H9 (cell line): ENCODE data around the gene YDJC. TPM values are rescaled to one million over a fixed set of nuclear protein-coding genes. Genes with fewer than 3 reads are reported as not detected.
A peak's percentile ranks its signal among the peaks of the same experiment; 100 is the strongest.

Experiments used
- DNase-seq: peaks from one replicate; pipeline ENCODE4 v3.0.0-alpha.2; 2017
- H2AFZ ChIP-seq: one replicate; pipeline ENCODE4 v1.6.1; 2013; ENCODE audit warnings: mild to moderate bottlenecking, low read length, control low read depth, moderate library complexity
- H2AK5ac ChIP-seq: 2 replicates; pipeline ENCODE4 v1.6.1; 2013; ENCODE audit warnings: low read length, control low read depth, mixed read lengths; ENCODE audit not compliant: insufficient read length
- H2BK120ac ChIP-seq: one replicate; pipeline ENCODE4 v1.6.1; 2013; ENCODE audit warnings: low read depth, mild to moderate bottlenecking, low read length, control low read depth, inconsistent platforms; ENCODE audit not compliant: poor library complexity, severe bottlenecking
- H2BK12ac ChIP-seq: 2 replicates; pipeline ENCODE4 v1.6.1; 2013; ENCODE audit warnings: low read length, control low read depth, mixed read lengths, low read depth; ENCODE audit not compliant: insufficient read length
- H2BK15ac ChIP-seq: 2 replicates; pipeline ENCODE4 v1.6.1; 2013; ENCODE audit warnings: low read depth, low read length, control low read depth
- H2BK20ac ChIP-seq: one replicate; pipeline ENCODE4 v1.6.1; 2013; ENCODE audit warnings: low read depth, mild to moderate bottlenecking, low read length, control low read depth, inconsistent platforms; ENCODE audit not compliant: poor library complexity, severe bottlenecking
- H2BK5ac ChIP-seq: 2 replicates; pipeline ENCODE4 v1.6.1; 2013; ENCODE audit warnings: low read length, control low read depth, mixed read lengths; ENCODE audit not compliant: insufficient read length
- H3K14ac ChIP-seq: 2 replicates; pipeline ENCODE4 v1.6.1; 2013; ENCODE audit warnings: low read length, control low read depth; ENCODE audit not compliant: insufficient read depth
- H3K18ac ChIP-seq: 2 replicates; pipeline ENCODE4 v1.6.1; 2013; ENCODE audit warnings: low read depth, mild to moderate bottlenecking, mixed read lengths, low read length, control low read depth; ENCODE audit not compliant: insufficient read length
- H3K23ac ChIP-seq: 2 replicates; pipeline ENCODE4 v1.6.1; 2013; ENCODE audit warnings: low read length, control low read depth, mixed read lengths, low read depth; ENCODE audit not compliant: insufficient read length
- H3K23me2 ChIP-seq: 2 replicates; pipeline ENCODE4 v1.6.1; 2013; ENCODE audit warnings: low read depth, mild to moderate bottlenecking, mixed read lengths, low read length, control low read depth; ENCODE audit not compliant: insufficient read length, poor library complexity, severe bottlenecking
- H3K27ac ChIP-seq: 2 replicates; pipeline ENCODE4 v1.5.1; 2013; ENCODE audit warnings: low read length, control low read depth, mixed read lengths, low read depth; ENCODE audit not compliant: insufficient read length
- H3K27me3 ChIP-seq: 2 replicates; pipeline ENCODE4 v1.6.1; 2013; ENCODE audit warnings: low read length, control low read depth, inconsistent platforms; ENCODE audit not compliant: insufficient read depth
- H3K4ac ChIP-seq: 2 replicates; pipeline ENCODE4 v1.6.1; 2013; ENCODE audit warnings: low read depth, mild to moderate bottlenecking, control low read depth, inconsistent platforms, low read length, moderate library complexity
- H3K4me1 ChIP-seq: 2 replicates; pipeline ENCODE4 v1.6.1; 2013; ENCODE audit warnings: low read length, control low read depth, inconsistent platforms; ENCODE audit not compliant: insufficient read depth
- H3K4me2 ChIP-seq: 2 replicates; pipeline ENCODE4 v1.6.1; 2013; ENCODE audit warnings: low read length, control low read depth, mixed read lengths; ENCODE audit not compliant: insufficient read length, insufficient read depth
- H3K56ac ChIP-seq: 2 replicates; pipeline ENCODE4 v1.6.1; 2013; ENCODE audit warnings: low read depth, mild to moderate bottlenecking, mixed read lengths, low read length, control low read depth; ENCODE audit not compliant: insufficient read length
- H3K79me1 ChIP-seq: 2 replicates; pipeline ENCODE4 v1.6.1; 2013; ENCODE audit warnings: low read depth, mild to moderate bottlenecking, moderate library complexity, low read length, control low read depth, inconsistent platforms; ENCODE audit not compliant: insufficient read depth, poor library complexity, severe bottlenecking
- H3K79me2 ChIP-seq: 2 replicates; pipeline ENCODE4 v1.6.1; 2013; ENCODE audit warnings: low read length, control low read depth, inconsistent platforms; ENCODE audit not compliant: insufficient read depth
- H3K9ac ChIP-seq: 2 replicates; pipeline ENCODE4 v1.6.1; 2013; ENCODE audit warnings: low read length, control low read depth, mixed read lengths; ENCODE audit not compliant: insufficient read length; ENCODE audit errors: extremely low read depth
- H3K9me3 ChIP-seq: one replicate; pipeline ENCODE4 v1.6.1; 2013; ENCODE audit warnings: low read depth, low read length, inconsistent platforms; ENCODE audit not compliant: control insufficient read depth
- H3T11ph ChIP-seq: one replicate; pipeline ENCODE4 v1.6.1; 2013; ENCODE audit warnings: mild to moderate bottlenecking, low read length, control low read depth, inconsistent platforms
- H4K20me1 ChIP-seq: one replicate; pipeline ENCODE4 v1.6.1; 2013; ENCODE audit not compliant: control insufficient read depth, insufficient read length, insufficient read depth
- H4K5ac ChIP-seq: 2 replicates; pipeline ENCODE4 v1.6.1; 2013; ENCODE audit warnings: low read depth, mild to moderate bottlenecking, mixed read lengths, low read length, control low read depth; ENCODE audit not compliant: insufficient read length
- H4K8ac ChIP-seq: replicated peaks from 2 replicates; pipeline ENCODE4 v1.6.1; 2013; ENCODE audit warnings: low read length, control low read depth, mixed read lengths, low read depth; ENCODE audit not compliant: insufficient read length
- H4K91ac ChIP-seq: 2 replicates; pipeline ENCODE4 v1.6.1; 2013; ENCODE audit warnings: low read depth, mild to moderate bottlenecking, moderate library complexity, mixed read lengths, low read length, control low read depth; ENCODE audit not compliant: insufficient read length
- H3K27ac Mint-ChIP-seq, 3 experiments: 2 replicates in 2 of 3; 3 replicates in 1 of 3; pipeline ENCODE4 v1.8.0; 2020 to 2021; ENCODE audit warnings: mixed read lengths in 3 of 3, mild to moderate bottlenecking in 1 of 3, moderate library complexity in 1 of 3
- H3K27me3 Mint-ChIP-seq: 2 replicates; pipeline ENCODE4 v1.8.0; 2021; ENCODE audit warnings: low read depth, mild to moderate bottlenecking, moderate library complexity, mixed read lengths
- H3K36me3 Mint-ChIP-seq, 3 experiments: 2 replicates in 2 of 3; 3 replicates in 1 of 3; pipeline ENCODE4 v1.8.0; 2020 to 2021; ENCODE audit warnings: low read depth in 3 of 3, mixed read lengths in 3 of 3; ENCODE audit not compliant: insufficient read depth in 1 of 3
- H3K4me1 Mint-ChIP-seq, 2 experiments: 2 replicates each; pipeline ENCODE4 v1.8.0; 2020; ENCODE audit warnings: mixed read lengths in 2 of 2
- H3K4me3 Mint-ChIP-seq, 2 experiments: 2 replicates in 1 of 2; 3 replicates in 1 of 2; pipeline ENCODE4 v1.8.0; 2020 to 2021; ENCODE audit warnings: mild to moderate bottlenecking in 2 of 2, mixed read lengths in 2 of 2, moderate library complexity in 1 of 2
- H3K9me3 Mint-ChIP-seq, 2 experiments: 2 replicates in 1 of 2; 3 replicates in 1 of 2; pipeline ENCODE4 v1.8.0; 2020; ENCODE audit warnings: mild to moderate bottlenecking in 2 of 2, mixed read lengths in 2 of 2, moderate library complexity in 1 of 2
- CTCF ChIP-seq: fragments of 200-600 bp; sonication (generic); conservative IDR thresholded peaks from 3 replicates; pipeline ENCODE4 v1.8.0; 2021; ENCODE audit warnings: antibody characterized with exemption, mild to moderate bottlenecking
- WGBS: extraction: QIAGEN DNeasy Blood & Tissue Kit; methylation state at CpG from one replicate; pipeline ENCODE4 v1.1.7; 2013; ENCODE audit warnings: missing lambda C conversion rate, low lambda C conversion rate, mixed read lengths; ENCODE audit not compliant: insufficient read length; ENCODE audit errors: extremely low coverage; 5-methylcytosine and 5-hydroxymethylcytosine counted together
- total RNA-seq: library from RNA; stranded (reverse); gene quantifications from 2 replicates; pipeline ENCODE4 v1.2.1, GENCODE V29; 2021

YDJC gene
- total RNA-seq, 1 experiment from 2014 or later: 30.2 TPM

- Histone ChIP-seq H2AFZ (no peak overlapping the region), H4K5ac (no peak overlapping the region), H3K79me2 (no peaks in the 10 kb centered on the region), H2BK20ac (no peak overlapping the region), H3K4me2 (peak overlapping the region; percentile 86), H3K14ac (no peak overlapping the region; the same call in 1 of the 2 replicates), H3K56ac (no peak overlapping the region), H2BK5ac (no peak overlapping the region), H3K79me1 (no peaks in the 10 kb centered on the region), H3K23ac (no peak overlapping the region), H3K4ac (no peak overlapping the region), H3K27ac (no peak overlapping the region), H3K23me2 (peaks cover 18% of the 10 kb centered on the region), H4K91ac (no peak overlapping the region), H4K8ac (no peak overlapping the region), H3T11ph (no peak overlapping the region), H3K9ac (peak overlapping the region; percentile 35), H2BK12ac (no peak overlapping the region), H4K20me1 (no peaks in the 10 kb centered on the region), H3K9me3 (no peaks in the 10 kb centered on the region), H3K4me1 (peaks cover 4% of the 10 kb centered on the region; the same call in 1 of the 2 replicates), H2BK15ac (no peak overlapping the region), H2BK120ac (no peak overlapping the region), H2AK5ac (no peak overlapping the region), H3K18ac (peak overlapping the region; percentile 74), H3K27me3 (no peaks in the 10 kb centered on the region)
- TF ChIP-seq CTCF: 0 out of 3 replicates have a peak, but pooled peaks have one; percentile 10
- peak overlapping the region; percentile 84 to 92 for H3K4me3 Mint-ChIP-seq
- peaks cover 11 to 29% (median 16%) of the 10 kb centered on the region in 3 experiments; a peak in 6 of 7 replicates for H3K36me3 Mint-ChIP-seq
- no peak for DNase-seq
- H3K27ac Mint-ChIP-seq: no peak overlapping the region
- H3K27me3 Mint-ChIP-seq: no peaks in the 10 kb centered on the region
- H3K9me3 Mint-ChIP-seq: no peaks in the 10 kb centered on the region
- H3K4me1 Mint-ChIP-seq: peaks cover 25 to 26% of the 10 kb centered on the region in 2 experiments
- no CpG with 5 or more reads among the region's 40 CpGs for WGBS
Observed at GRCh38 chr22:21652547-21653545, 23.0 kb upstream of the YDJC start.
